ENCODE data around the gene SPACDR. TPM values are rescaled to one million over a fixed set of nuclear protein-coding genes. Genes with fewer than 3 reads are reported as not detected.

Gene SPACDR
- total RNA-seq, 4 donors from 2014 or later, result 1.4 to 22.1 (median 1.8) TPM; not detected in 1

GRCh38 chr7:100429637-100430492, 34.2 kb downstream of the SPACDR start, which contains the start of gene MEPCE:
Gene MEPCE, plus strand, starts transcription at chr7:100429831. Its CDS starts 188 bp downstream, at chr7:100430019.
- TF ChIP-seq POLR2A (IDR thresholded peaks at IDR 0.05) (peak; percentile 64 to 77), CTCF (IDR thresholded peaks at IDR 0.05) (peak in 1 of 4 experiments; percentile 10)
- peaks cover under 1 to 20% of the 10 kb centered on the region in 2 donors for H3K4me1 ChIP-seq
- no peaks in the 10 kb centered on the region for H3K9me3 ChIP-seq
- H3K27me3 ChIP-seq, result no peaks in the 10 kb centered on the region
- intact Hi-C loops (cut with DNase I; ENCODE audit: low total_unique reads), result no loop called here
- peak; percentile 97 to 98 for DNase-seq
- no peaks in the 10 kb centered on the region for H3K36me3 ChIP-seq
- peak within 1 kb of the TSS; percentile 99 to 100 for H3K27ac ChIP-seq
- peak within 1 kb of the TSS; percentile 72 to 77 for H3K4me3 ChIP-seq

- Histone ChIP-seq H3K4me1 (peaks cover 0 to 19% of the 10 kb centered on the region in 2 donors), H3K27me3 (no peaks in the 10 kb centered on the region), H3K27ac (peak overlapping the region; percentile 99 to 100), H3K36me3 (no peaks in the 10 kb centered on the region), H3K4me3 (peak overlapping the region; percentile 72 to 77), H3K9me3 (no peaks in the 10 kb centered on the region)
- DNase-seq, result peak; percentile 100
- TF ChIP-seq POLR2A (IDR thresholded peaks at IDR 0.05) (peak; percentile 16 to 84), CTCF (IDR thresholded peaks at IDR 0.05) (peak in 3 of 4 experiments; percentile 24 to 66 (median 39))
- intact Hi-C loops (cut with DNase I; ENCODE audit: low total_unique reads), result no loop called here
These were observed 35.0 kb downstream of the SPACDR start for GRCh38 chr7:100428967-100429636.

GRCh38 chr7:100428199-100428966, 35.7 kb downstream of the SPACDR start, which contains the start of gene ZCWPW1:
Gene ZCWPW1, minus strand, starts transcription at chr7:100428703. Its CDS starts 8,054 bp downstream, at chr7:100420649.
- Histone ChIP-seq H3K27ac (peak within 1 kb of the TSS; percentile 99 to 100), H3K4me1 (peaks cover 0 to 19% of the 10 kb centered on the region in 2 donors), H3K36me3 (no peaks in the 10 kb centered on the region), H3K4me3 (peak within 1 kb of the TSS; percentile 72 to 77), H3K27me3 (no peaks in the 10 kb centered on the region), H3K9me3 (no peaks in the 10 kb centered on the region)
- DNase-seq, result peak; percentile 95 to 96
- TF ChIP-seq POLR2A (IDR thresholded peaks at IDR 0.05) (peak; percentile 97 to 99), CTCF (IDR thresholded peaks at IDR 0.05) (peak in 1 of 4 experiments; percentile 21)
- intact Hi-C loops (cut with DNase I; ENCODE audit: low total_unique reads), result no loop called here

- no peak for DNase-seq
- Histone ChIP-seq H3K27ac (peak overlapping the region; percentile 99 to 100), H3K27me3 (no peaks in the 10 kb centered on the region), H3K4me1 (peaks cover 0 to 19% of the 10 kb centered on the region in 2 donors), H3K4me3 (peak overlapping the region; percentile 72 to 77), H3K36me3 (no peaks in the 10 kb centered on the region), H3K9me3 (no peaks in the 10 kb centered on the region)
- TF ChIP-seq POLR2A (IDR thresholded peaks at IDR 0.05), result no peak
- TF ChIP-seq CTCF (IDR thresholded peaks at IDR 0.05), result no peak
- intact Hi-C loops (cut with DNase I; ENCODE audit: low total_unique reads), result no loop called here
These were observed 36.3 kb downstream of the SPACDR start for GRCh38 chr7:100427762-100428198.
